Breast epithelium (tissue), 4 donors: ENCODE results near the gene RFTN1. TPM values are rescaled to one million over a fixed set of nuclear protein-coding genes. Genes with fewer than 3 reads are reported as not detected.

Experiments
- DNase-seq, 2 donors: peaks; one replicate each; pipeline ENCODE4 v3.0.0-alpha.2; 2019; ENCODE audit warnings: low spot score in 2 of 2
- H3K27ac ChIP-seq, 2 donors: fragments of 200-600 bp; sonication (generic) in 1 of 2; one replicate each; pipeline ENCODE4 v1.5.1; 2016 to 2019; ENCODE audit warnings: mild to moderate bottlenecking in 1 of 2
- H3K27me3 ChIP-seq, 2 donors: fragments of 200-600 bp; sonication (generic) in 1 of 2; one replicate each; pipeline versions ENCODE4 v1.5.1 to v1.6.0; 2017 to 2019; ENCODE audit warnings: control low read depth in 1 of 2, mild to moderate bottlenecking in 1 of 2
- H3K36me3 ChIP-seq: fragments of 200-600 bp; one replicate; pipeline ENCODE4 v1.5.1; 2019
- H3K4me1 ChIP-seq, 2 donors: fragments of 200-600 bp; sonication (generic); one replicate each; pipeline ENCODE4 v1.5.1; 2016 to 2019; ENCODE audit warnings: control low read depth in 1 of 2
- H3K4me3 ChIP-seq, 3 donors: fragments of 200-600 bp; sonication (generic); 1 replicate in 2 of 3; 2 replicates in 1 of 3; pipeline ENCODE4 v1.5.1; 2016 to 2019; ENCODE audit warnings: mild to moderate bottlenecking in 3 of 3, moderate library complexity in 2 of 3
- H3K9me3 ChIP-seq, 2 donors: fragments of 200-600 bp; sonication (generic) in 1 of 2; one replicate each; pipeline ENCODE4 v1.5.1; 2016 to 2019; ENCODE audit warnings: control low read depth in 1 of 2
- POLR2A ChIP-seq: fragments of 450-650 bp; IDR thresholded peaks from one replicate; pipeline ENCODE4 v1.6.1; 2016; ENCODE audit warnings: antibody characterized with exemption, mild to moderate bottlenecking, moderate library complexity
- POLR2AphosphoS5 ChIP-seq, 3 donors: sonication (generic); formaldehyde crosslinking; IDR thresholded peaks; one replicate each; pipeline ENCODE4 v1.6.1; 2017; ENCODE audit warnings: antibody characterized with exemption in 3 of 3
- intact Hi-C: fragments of 100-400 bp; cut with DNase I; formaldehyde crosslinking; loops from one replicate; pipeline ENCODE4 v1.15.1; 2023; ENCODE audit warnings: low total_unique reads
- total RNA-seq, 3 donors: library from RNA; depleted of rRNA; stranded (reverse); fragments of >200 nt; gene quantifications; one replicate each; pipeline ENCODE4 v1.1.0, GENCODE V29; 2016
- TF ChIP-seq, protein P1 (sequence below), 3 donors: fragments of 450-650 bp; IDR thresholded peaks; one replicate each; pipeline ENCODE4 v1.5.1; 2016 to 2017; ENCODE audit warnings: antibody characterized with exemption in 3 of 3, mild to moderate bottlenecking in 3 of 3, moderate library complexity in 3 of 3

Gene RFTN1
- total RNA-seq, 3 donors from 2014 or later, result 13.9 to 108 (median 29.5) TPM

DNA sequence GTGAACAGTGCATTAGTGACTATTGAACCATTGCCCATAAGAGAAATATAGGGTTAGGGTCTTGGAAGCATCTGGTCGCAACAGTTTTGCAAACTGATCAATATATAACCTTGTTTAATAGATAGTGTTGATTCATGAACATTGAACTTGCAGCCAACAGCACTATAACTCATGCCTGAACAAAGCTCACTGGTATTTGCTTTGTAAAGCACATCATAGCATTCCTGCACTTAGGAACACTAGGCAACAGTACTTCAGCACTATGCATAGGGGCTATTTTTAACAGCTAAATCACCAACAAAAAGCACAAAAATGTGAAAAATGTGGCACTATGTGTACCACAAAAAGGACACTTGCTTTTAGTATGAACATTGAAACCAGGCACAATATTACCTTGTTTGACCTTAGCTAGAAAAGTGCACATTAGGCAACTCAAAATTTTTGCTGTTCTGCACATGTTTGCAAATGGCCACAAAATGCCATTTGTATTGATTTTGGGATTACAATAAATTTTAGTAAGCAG is 180.5 kb downstream of the RFTN1 start:
- no peak for TF ChIP-seq POLR2A
- no peak for TF ChIP-seq POLR2AphosphoS5 (IDR thresholded peaks at IDR 0.05)
- TF ChIP-seq, protein P1, sequence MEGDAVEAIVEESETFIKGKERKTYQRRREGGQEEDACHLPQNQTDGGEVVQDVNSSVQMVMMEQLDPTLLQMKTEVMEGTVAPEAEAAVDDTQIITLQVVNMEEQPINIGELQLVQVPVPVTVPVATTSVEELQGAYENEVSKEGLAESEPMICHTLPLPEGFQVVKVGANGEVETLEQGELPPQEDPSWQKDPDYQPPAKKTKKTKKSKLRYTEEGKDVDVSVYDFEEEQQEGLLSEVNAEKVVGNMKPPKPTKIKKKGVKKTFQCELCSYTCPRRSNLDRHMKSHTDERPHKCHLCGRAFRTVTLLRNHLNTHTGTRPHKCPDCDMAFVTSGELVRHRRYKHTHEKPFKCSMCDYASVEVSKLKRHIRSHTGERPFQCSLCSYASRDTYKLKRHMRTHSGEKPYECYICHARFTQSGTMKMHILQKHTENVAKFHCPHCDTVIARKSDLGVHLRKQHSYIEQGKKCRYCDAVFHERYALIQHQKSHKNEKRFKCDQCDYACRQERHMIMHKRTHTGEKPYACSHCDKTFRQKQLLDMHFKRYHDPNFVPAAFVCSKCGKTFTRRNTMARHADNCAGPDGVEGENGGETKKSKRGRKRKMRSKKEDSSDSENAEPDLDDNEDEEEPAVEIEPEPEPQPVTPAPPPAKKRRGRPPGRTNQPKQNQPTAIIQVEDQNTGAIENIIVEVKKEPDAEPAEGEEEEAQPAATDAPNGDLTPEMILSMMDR (IDR thresholded peaks at IDR 0.05), result no peak

DNA sequence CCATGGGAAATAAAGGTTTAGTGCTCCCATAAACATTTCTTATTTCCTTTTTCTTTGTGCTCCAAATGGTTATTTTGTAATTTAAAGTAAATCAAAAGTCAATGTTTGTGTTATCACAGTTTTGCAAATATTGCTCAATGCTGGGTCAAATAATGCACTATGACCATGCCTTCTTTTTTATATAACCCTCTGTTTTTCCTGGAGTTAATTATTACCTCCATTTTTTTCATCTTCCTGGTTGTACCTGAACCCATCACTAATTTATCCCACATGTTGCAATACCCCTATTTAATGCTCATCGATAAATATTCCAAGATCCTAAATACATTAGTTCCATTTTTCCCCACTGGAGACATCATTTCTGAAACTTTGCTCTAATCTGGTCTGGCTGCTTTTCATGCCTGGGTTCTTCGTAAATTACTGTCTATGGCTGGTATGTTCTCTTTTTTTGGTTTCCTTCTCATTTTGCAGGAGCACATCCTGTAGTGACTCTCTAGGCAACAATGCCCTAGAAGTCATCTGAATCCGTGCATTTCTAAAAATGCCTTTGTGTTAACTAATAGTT is 182.1 kb downstream of the RFTN1 start:
- DNase-seq, result no peak
- Histone ChIP-seq H3K4me1 (no peaks in the 10 kb centered on the region), H3K36me3 (no peaks in the 10 kb centered on the region), H3K4me3 (no peak overlapping the region), H3K27ac (no peak overlapping the region), H3K9me3 (peaks cover 0 to 7% of the 10 kb centered on the region in 2 donors), H3K27me3 (no peaks in the 10 kb centered on the region)
- intact Hi-C loops, result no loop called here
- TF ChIP-seq POLR2AphosphoS5 (IDR thresholded peaks at IDR 0.05), result no peak

More for the DNA sequence above, 180.5 kb downstream of the RFTN1 start:
- intact Hi-C loops, result no loop called here
- no peak overlapping the region for H3K27ac ChIP-seq
- no peaks in the 10 kb centered on the region for H3K27me3 ChIP-seq
- no peak for DNase-seq
- H3K4me1 ChIP-seq, result no peaks in the 10 kb centered on the region
- H3K36me3 ChIP-seq, result no peaks in the 10 kb centered on the region
- no peak overlapping the region for H3K4me3 ChIP-seq
- H3K9me3 ChIP-seq, result peaks cover 0 to 7% of the 10 kb centered on the region in 2 donors

DNA sequence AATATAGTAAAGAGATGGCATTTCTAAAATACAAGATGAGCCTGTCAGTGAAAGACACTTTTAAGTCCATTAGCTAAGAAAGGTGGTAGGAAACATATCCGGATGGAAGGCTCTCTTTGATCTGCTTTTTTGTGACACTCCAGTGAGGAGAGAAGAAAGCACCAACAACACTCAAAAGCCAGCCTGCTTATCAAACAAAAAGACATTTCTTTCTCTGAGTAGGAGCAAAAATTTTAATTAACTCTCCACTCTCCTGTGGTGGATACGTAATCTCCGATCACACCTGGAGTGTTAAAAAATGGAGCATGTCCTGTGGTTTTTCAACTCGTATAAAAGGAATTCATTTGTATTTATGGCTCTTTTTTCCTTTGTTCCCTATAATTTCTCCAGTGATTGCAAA is 183.1 kb downstream of the RFTN1 start:
- intact Hi-C loops, result no loop called here
- peaks cover 0 to 7% of the 10 kb centered on the region in 2 donors for H3K9me3 ChIP-seq
- no peaks in the 10 kb centered on the region for H3K36me3 ChIP-seq
- H3K4me1 ChIP-seq, result no peaks in the 10 kb centered on the region
- no peak overlapping the region for H3K27ac ChIP-seq
- H3K4me3 ChIP-seq, result no peak overlapping the region
- DNase-seq, result no peak
- H3K27me3 ChIP-seq, result no peaks in the 10 kb centered on the region
- no peak for TF ChIP-seq POLR2AphosphoS5 (IDR thresholded peaks at IDR 0.05)
- TF ChIP-seq, protein P1 (IDR thresholded peaks at IDR 0.05), result no peak
- TF ChIP-seq POLR2A, result no peak

DNA sequence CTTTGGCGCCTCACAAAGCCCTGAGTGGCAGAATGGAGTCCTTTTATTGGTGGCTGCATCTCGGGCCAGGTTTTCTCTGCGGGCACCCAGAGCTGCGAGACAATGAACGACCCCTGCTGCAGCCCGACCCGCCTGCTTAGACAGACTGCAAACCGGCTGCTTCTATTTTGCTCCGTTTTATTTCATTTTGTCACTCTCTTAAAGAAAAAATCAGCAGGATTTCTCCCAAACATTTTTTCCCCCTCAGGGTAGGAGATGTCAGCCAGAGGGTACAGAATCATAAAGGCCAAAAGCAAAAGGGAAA is 183.7 kb downstream of the RFTN1 start:
- DNase-seq, result no peak
- Histone ChIP-seq H3K36me3 (no peaks in the 10 kb centered on the region), H3K4me3 (no peak overlapping the region), H3K27ac (no peak overlapping the region), H3K9me3 (peaks cover 0 to 7% of the 10 kb centered on the region in 2 donors), H3K4me1 (no peaks in the 10 kb centered on the region), H3K27me3 (no peaks in the 10 kb centered on the region)
- intact Hi-C loops, result no loop called here
- TF ChIP-seq, protein P1 (IDR thresholded peaks at IDR 0.05), result no peak
- TF ChIP-seq POLR2A (no peak), POLR2AphosphoS5 (IDR thresholded peaks at IDR 0.05) (no peak)

DNA sequence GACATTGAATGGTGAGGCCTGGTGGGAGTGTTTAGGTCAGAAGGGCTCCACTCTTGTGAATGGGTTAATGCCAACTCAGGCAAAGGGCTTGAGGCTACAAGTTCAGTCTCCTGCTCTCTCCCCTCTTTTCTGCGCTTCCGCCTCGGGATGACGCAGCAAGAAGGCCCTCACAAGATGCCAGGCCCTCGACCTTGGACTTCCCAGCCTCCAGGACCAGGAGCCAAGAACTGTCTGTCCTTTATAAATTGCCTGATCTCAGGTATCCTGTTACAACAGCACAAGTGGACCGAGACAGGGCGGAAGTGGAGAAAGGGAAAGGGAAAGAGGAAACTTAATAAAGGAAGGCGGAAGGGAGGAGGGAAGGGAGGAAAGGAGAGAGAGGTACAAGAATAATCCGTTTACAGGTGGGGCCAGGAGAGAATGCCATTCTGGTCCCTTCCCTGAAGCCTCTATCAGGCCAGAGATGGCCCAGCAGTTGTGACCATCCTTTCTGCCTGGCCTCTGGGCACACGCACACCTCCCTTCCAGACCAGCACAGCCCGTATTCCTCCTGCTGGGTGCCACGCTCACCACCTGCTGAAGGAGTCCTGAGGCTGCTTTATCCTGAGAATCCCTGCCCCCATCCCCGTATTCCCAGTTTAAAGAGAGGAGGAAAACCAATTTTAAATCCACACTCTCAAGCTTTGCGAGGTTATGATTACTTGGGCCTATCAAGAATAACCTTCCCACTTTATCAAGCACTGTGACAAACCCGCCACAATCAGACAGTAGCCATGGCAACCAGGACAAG is 184.3 kb downstream of the RFTN1 start:
- no peak for DNase-seq
- Histone ChIP-seq H3K36me3 (no peaks in the 10 kb centered on the region), H3K27ac (no peak overlapping the region), H3K4me1 (no peaks in the 10 kb centered on the region), H3K4me3 (no peak overlapping the region), H3K9me3 (peaks cover 0 to 7% of the 10 kb centered on the region in 2 donors), H3K27me3 (no peaks in the 10 kb centered on the region)
- TF ChIP-seq POLR2AphosphoS5 (IDR thresholded peaks at IDR 0.05), result no peak
- TF ChIP-seq POLR2A, result no peak
- TF ChIP-seq, protein P1 (IDR thresholded peaks at IDR 0.05), result no peak
- intact Hi-C loops, result no loop called here
